ENCODE results near the gene DYNC2H1. TPM values are rescaled to one million over a fixed set of nuclear protein-coding genes. Genes with fewer than 3 reads are reported as not detected.

The DYNC2H1 gene
- polyA plus RNA-seq, 1 donor (not counting 4 experiments of a cell fraction or from before 2014, with no cell fraction given) = 18.5 TPM

DNA sequence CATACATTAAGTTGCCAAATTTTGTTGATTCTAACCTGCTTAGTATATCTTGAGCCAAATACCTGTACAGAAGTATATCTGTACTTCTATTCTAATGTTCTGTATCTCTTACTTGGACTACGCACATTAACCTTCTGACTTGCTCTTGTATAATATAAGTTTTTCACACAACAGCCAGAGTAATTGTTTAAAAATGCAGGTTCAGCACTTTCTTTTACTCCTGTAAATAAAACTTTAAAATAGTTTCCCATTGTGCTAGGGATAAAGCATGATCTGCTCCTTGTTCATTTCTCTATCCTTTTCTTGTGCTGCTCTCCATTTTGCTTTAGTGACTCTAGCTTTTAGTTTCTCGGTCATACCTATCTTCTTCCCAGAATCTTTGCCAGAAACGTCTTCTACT lies 48.3 kb downstream of the DYNC2H1 start:
- H3K9ac ChIP-seq (ENCODE audit: control insufficient read depth, extremely low read depth, insufficient read depth, low read length) = no peak overlapping the region
- DNase-seq (ENCODE audit: low read depth, low spot score) (no peak), FAIRE-seq (no peak)
- no peaks in the 10 kb centered on the region for H3K4me1 ChIP-seq (ENCODE audit: control insufficient read depth, extremely low read depth, insufficient read depth, low read length)
- no peak overlapping the region for H3K4me3 ChIP-seq (ENCODE audit: control insufficient read depth in 2 of 3, extremely low read depth in 1 of 3, insufficient read depth in 2 of 3, low read depth in 1 of 3, low read length in 3 of 3)
- H3K9me1 ChIP-seq (ENCODE audit: control insufficient read depth, extremely low read depth, insufficient read depth, low read length) = no peaks in the 10 kb centered on the region
- dilution Hi-C loops (cut with MboI; ENCODE audit: extremely low pct_ligation_motif_present, low sequenced_read_pairs) = no loop called here
- TF ChIP-seq, protein P1, sequence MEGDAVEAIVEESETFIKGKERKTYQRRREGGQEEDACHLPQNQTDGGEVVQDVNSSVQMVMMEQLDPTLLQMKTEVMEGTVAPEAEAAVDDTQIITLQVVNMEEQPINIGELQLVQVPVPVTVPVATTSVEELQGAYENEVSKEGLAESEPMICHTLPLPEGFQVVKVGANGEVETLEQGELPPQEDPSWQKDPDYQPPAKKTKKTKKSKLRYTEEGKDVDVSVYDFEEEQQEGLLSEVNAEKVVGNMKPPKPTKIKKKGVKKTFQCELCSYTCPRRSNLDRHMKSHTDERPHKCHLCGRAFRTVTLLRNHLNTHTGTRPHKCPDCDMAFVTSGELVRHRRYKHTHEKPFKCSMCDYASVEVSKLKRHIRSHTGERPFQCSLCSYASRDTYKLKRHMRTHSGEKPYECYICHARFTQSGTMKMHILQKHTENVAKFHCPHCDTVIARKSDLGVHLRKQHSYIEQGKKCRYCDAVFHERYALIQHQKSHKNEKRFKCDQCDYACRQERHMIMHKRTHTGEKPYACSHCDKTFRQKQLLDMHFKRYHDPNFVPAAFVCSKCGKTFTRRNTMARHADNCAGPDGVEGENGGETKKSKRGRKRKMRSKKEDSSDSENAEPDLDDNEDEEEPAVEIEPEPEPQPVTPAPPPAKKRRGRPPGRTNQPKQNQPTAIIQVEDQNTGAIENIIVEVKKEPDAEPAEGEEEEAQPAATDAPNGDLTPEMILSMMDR (optimal IDR thresholded peaks at IDR 0.05 in 1 of 3, IDR thresholded peaks at IDR 0.05 in 1 of 3, conservative IDR thresholded peaks at IDR 0.05 in 1 of 3; ENCODE audit: extremely low read depth in 1 of 3, insufficient read depth in 2 of 3, low read length in 3 of 3) = no peak
- no peak for TF ChIP-seq EZH2 (IDR thresholded peaks at IDR 0.05; ENCODE audit: low read length)
- no peaks in the 10 kb centered on the region for H3K9me3 ChIP-seq (ENCODE audit: control insufficient read depth, low read depth, low read length)
- H3K27ac ChIP-seq (ENCODE audit: control insufficient read depth, insufficient read depth, low read length) = no peak overlapping the region
- no peak overlapping the region for H2AFZ ChIP-seq (ENCODE audit: control insufficient read depth, low read length)
- peaks cover 1 to 5% of the 10 kb centered on the region in 2 experiments for H3K36me3 ChIP-seq (ENCODE audit: control insufficient read depth in 2 of 2, extremely low read depth in 1 of 2, insufficient read depth in 2 of 2, low read length in 2 of 2)
- H3K4me2 ChIP-seq (ENCODE audit: control insufficient read depth, extremely low read depth, insufficient read depth, low read depth, low read length) = no peak overlapping the region
- H3K27me3 ChIP-seq (ENCODE audit: control insufficient read depth, extremely low read depth, insufficient read depth, low read length) = no peaks in the 10 kb centered on the region
- no peaks in the 10 kb centered on the region for H4K20me1 ChIP-seq (ENCODE audit: control insufficient read depth, extremely low read depth, insufficient read depth, low read length)
- no peaks in the 10 kb centered on the region for H3K79me2 ChIP-seq (ENCODE audit: control insufficient read depth, insufficient read depth, low read length)

DNA sequence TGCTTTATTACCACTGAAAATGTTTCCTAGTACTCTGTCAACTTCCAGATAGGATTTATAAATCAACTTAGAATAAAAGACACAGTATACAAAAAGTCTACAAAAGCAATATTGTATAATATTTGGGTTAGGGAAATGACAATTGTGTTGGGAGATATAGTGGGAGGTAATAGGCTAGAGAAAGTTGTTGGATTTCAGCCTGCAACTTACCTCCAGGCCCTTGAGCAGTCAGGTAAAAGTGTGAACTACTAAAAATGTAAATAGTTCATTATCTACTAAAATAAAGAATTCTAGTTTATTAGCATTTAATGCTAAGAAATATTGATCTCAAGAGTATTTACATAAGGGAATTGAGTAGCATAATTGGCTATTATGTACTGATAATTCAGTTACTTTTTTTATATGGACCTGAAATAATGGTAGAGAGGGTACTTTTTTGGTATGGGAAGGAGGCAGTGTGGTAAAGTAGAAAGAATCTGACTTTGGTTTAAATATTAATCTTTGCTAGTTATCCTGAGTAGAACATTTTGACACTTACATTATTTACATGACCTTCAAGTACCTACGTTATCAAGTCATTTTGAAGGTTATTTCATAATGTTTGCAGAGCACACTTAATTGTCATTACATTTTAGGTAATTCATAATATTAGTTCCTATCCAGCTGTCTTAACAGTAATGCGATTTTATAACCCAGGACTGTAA lies 55.0 kb downstream of the DYNC2H1 start:
- Histone ChIP-seq H3K4me3 (ENCODE audit: control insufficient read depth in 2 of 3, extremely low read depth in 1 of 3, insufficient read depth in 2 of 3, low read depth in 1 of 3, low read length in 3 of 3) (no peak overlapping the region), H4K20me1 (ENCODE audit: control insufficient read depth, extremely low read depth, insufficient read depth, low read length) (no peaks in the 10 kb centered on the region), H3K27ac (ENCODE audit: control insufficient read depth, insufficient read depth, low read length) (no peak overlapping the region), H3K4me2 (ENCODE audit: control insufficient read depth, extremely low read depth, insufficient read depth, low read depth, low read length) (no peak overlapping the region), H2AFZ (ENCODE audit: control insufficient read depth, low read length) (no peak overlapping the region), H3K9me1 (ENCODE audit: control insufficient read depth, extremely low read depth, insufficient read depth, low read length) (no peaks in the 10 kb centered on the region), H3K36me3 (ENCODE audit: control insufficient read depth in 2 of 2, extremely low read depth in 1 of 2, insufficient read depth in 2 of 2, low read length in 2 of 2) (peaks cover 12 to 19% of the 10 kb centered on the region in 2 experiments), H3K27me3 (ENCODE audit: control insufficient read depth, extremely low read depth, insufficient read depth, low read length) (no peaks in the 10 kb centered on the region), H3K9me3 (ENCODE audit: control insufficient read depth, low read depth, low read length) (no peaks in the 10 kb centered on the region), H3K9ac (ENCODE audit: control insufficient read depth, extremely low read depth, insufficient read depth, low read length) (no peak overlapping the region), H3K4me1 (ENCODE audit: control insufficient read depth, extremely low read depth, insufficient read depth, low read length) (no peaks in the 10 kb centered on the region), H3K79me2 (ENCODE audit: control insufficient read depth, insufficient read depth, low read length) (no peaks in the 10 kb centered on the region)
- dilution Hi-C loops (cut with MboI; ENCODE audit: extremely low pct_ligation_motif_present, low sequenced_read_pairs) = no loop called here
- DNase-seq (ENCODE audit: low read depth, low spot score) (no peak), FAIRE-seq (no peak)
- TF ChIP-seq EZH2 (IDR thresholded peaks at IDR 0.05; ENCODE audit: low read length) = no peak
- TF ChIP-seq, protein P1 (optimal IDR thresholded peaks at IDR 0.05 in 1 of 3, IDR thresholded peaks at IDR 0.05 in 1 of 3, conservative IDR thresholded peaks at IDR 0.05 in 1 of 3; ENCODE audit: extremely low read depth in 1 of 3, insufficient read depth in 2 of 3, low read length in 3 of 3) = no peak
